HL-60/S4 (cell line): ENCODE results near the gene RNF180.
"Not testable (repeated sequence)": the region's sequence is repeated elsewhere in the genome, so short reads cannot be mapped to it uniquely, and the experiment has no call there.

Experiments
- in situ Hi-C: fragments of 300-500 bp; cut with MboI; formaldehyde crosslinking; loops from 2 replicates; pipeline ENCODE4 v1.14.3; 2022; ENCODE audit warnings: low sequenced_read_pairs

Gene RNF180

GRCh38 chr5:64273276-64273675 lies 107.6 kb downstream of the RNF180 start:
- in situ Hi-C loops: no loop called here

DNA sequence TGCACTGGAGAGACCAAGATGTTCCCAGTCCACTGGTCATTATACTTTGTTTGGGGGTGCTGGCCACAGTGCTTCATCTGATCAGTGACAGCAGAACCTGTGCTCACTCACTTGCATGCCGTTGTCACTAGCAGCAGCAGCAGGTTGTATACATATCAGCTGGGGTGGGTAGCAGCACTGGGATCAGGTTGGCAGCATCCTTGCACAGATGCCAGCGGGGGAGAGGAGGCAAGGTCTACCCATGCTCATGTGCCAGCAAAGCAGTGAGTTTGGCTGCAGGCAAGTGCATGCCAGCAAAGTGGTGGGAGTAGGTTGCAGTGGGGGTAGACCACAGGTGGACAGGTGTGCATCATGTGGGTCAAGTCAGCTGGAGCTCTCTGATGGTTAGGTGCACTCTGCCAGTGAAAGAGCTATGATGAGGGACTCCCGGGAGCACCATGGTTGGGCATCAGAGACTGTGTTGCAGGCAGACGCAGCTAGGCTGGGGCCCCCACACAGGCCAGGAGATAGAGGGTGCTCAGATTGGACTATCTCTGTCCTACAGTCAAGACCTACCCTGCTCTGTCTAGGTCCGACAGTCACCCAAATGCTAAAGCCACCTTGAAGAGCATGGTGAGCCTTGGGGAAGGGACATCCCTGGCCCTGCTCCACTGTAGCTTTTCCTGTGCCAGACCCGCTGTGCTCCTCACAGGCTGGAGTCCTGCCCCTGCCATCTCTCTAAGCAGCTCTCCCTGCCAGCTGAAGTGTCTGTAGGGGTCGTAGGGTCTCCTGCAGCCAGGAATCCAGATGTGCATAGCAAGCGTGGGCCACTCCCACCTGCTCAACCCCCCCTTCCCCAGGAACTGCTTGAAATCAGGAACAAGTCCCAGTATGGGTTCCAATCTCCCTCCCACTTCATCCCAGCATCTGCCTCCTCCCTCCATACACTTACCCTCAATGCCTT lies 119.8 kb downstream of the RNF180 start:
- in situ Hi-C loops: no loop called here

DNA sequence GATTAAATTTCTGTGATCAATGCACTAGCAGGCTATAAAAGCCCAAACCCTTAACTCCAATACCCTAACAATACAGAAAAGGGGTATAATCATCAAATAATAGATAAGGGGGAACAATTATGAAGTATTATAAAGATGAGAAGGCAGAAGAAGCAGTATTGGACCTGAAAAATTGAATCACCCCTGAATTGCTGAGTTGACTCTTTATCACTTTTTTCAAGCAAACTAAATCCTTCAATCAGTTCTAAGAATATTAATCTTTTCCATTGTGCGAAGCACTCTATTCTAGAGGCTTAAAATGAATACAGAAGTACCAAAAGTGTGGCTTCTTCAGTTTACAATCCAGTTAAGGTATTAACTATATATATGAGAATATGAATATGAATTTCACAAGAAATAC lies 120.7 kb downstream of the RNF180 start:
- in situ Hi-C loops: no loop called here

- in situ Hi-C loops: not testable (repeated sequence)
Observed at GRCh38 chr5:64288496-64288895, 122.9 kb downstream of the RNF180 start.

DNA sequence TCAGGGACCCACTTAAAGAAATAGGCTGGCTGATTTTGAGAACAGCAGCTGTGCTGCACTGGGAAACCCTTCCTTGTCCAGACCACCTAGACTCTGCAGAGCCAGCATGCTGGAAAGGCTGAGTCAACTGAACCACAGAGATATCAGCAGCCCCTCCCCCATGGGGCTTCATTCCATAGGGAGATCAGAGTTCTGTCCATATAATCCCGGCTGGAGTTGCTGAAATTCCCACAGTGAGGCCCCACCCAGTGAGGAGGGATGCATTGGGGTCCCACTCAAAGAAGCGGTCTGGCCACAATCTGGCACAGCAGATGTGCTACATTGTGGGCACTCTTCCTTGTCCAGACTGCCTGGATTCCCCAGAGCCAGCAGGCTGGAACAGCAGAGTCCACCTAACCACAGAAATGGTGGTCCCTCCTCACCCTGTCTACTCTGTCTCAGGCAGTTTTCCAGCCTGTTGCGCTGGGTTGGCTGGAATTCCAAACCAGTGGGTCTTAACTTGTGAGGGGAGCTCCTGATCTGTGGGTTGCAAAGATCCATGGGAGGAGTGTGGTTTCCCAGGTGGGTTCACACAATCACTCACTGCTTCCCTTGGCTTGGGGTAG lies 127.1 kb downstream of the RNF180 start:
- in situ Hi-C loops: no loop called here

GRCh38 chr5:64295101-64295500 lies 129.5 kb downstream of the RNF180 start:
- in situ Hi-C loops: no loop called here

- in situ Hi-C loops: no loop called here
Observed at GRCh38 chr5:64298586-64298985, 132.9 kb downstream of the RNF180 start.

DNA sequence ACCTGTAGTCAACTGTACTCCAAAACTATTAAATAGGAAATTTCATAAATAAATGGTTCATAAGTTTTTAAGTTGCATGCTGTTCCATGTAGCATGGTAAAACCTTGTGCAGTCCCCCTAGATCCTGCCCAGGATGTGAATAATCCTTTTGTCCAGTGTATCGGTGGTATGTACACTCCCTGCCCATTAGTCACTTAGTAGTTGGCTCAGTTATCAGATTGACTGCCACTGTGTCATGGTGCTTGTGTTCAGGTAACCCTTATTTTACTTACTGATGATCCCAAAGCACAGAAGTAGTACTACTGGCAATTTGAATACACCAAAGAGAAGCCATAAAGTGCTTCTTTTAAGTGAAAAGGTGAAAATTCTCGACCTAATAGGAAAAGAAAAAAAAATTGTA lies 134.2 kb downstream of the RNF180 start:
- in situ Hi-C loops: no loop called here

DNA sequence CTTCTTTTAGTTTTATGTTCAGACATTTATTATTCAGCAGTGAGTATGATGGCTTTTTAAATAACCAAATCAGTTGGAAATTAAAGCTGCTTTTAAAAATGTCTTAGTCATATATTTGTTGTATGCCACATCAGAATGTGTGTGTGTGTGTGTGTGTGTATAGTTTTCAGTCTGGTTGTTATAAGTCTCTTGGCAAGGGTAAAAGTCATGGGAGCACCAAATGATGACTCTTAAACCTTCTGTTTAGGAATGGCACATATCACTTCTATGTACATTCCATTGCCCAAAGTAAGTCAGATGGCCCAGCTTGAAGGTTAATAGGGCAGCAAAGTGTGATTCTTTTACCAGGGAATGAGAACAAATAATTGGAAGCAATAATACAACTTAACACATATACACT lies 135.9 kb downstream of the RNF180 start:
- in situ Hi-C loops: no loop called here

- in situ Hi-C loops: no loop called here
Observed at GRCh38 chr5:64308135-64308534, 142.5 kb downstream of the RNF180 start.

- in situ Hi-C loops: no loop called here
Observed at GRCh38 chr5:64312491-64312890, 146.8 kb downstream of the RNF180 start.

- in situ Hi-C loops: no loop called here
Observed at GRCh38 chr5:64315778-64316177, 150.1 kb downstream of the RNF180 start.

GRCh38 chr5:64318175-64318574 lies 152.5 kb downstream of the RNF180 start:
- in situ Hi-C loops: no loop called here

GRCh38 chr5:64323591-64323990 lies 157.9 kb downstream of the RNF180 start:
- in situ Hi-C loops: no loop called here

DNA sequence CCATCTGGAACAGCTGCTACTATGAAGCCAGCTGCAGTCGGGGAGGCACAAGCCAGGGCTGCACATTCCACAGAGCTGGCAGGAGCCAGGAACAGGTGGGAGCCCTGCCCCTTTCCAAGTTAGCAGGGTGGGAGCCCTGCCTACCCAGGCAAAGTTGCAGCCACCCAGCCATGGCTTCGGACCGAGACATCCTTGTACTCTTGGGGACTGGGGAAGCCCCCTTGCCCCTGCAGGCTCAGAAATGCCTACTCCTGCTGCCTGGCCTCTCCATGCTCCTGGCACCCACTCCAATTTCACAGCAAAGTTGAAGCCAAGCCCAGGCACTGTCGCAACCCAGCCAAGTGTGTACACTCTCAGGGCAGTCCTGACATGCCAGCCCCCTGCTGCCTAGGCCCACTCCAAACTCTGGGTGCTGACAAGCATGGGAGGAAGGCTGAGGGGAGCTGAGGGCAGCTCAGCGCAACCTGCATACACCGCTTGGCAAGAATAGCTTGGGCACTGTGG lies 165.1 kb downstream of the RNF180 start:
- in situ Hi-C loops: no loop called here

- in situ Hi-C loops: no loop called here
Observed at GRCh38 chr5:64331597-64332277, 166.1 kb downstream of the RNF180 start.

DNA sequence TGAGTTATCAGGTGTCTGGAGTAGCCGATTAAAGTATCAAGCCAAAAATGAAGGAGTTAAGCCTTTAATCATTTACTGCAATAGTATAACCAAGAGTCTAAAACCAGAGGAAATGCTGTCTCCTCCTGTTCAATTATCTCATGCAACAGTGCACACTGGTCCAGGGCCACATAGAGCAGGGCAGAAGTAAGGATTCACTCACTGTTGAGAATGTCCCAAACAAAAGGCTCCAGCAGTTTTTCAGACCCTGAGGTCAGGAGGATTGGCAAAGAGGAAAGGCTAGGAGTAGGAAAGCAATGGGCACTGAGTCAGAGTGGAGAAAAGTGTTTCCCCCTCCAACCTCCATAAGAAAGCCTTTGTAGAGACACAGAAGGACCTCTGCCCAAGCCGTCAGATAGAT lies 168.2 kb downstream of the RNF180 start:
- in situ Hi-C loops: no loop called here

- in situ Hi-C loops: no loop called here
Observed at GRCh38 chr5:64339769-64340168, 174.1 kb downstream of the RNF180 start.

DNA sequence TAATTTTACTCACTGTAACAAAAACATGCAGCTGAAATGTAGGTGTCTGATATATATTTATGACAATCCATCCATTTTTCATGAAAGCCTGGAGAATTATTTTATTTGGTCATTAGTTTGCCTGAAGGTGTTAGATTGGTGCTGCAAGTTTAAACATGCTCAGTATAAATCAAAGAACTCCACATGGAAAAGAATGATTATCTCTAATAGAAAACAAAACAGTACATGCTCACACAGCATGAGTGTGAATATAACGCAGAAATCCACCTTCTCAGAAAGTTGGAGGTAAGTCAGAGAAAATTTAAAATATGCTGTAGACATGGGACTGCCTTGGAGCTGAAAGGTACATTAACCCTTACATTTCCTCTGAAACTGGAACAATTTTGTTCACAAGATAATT lies 174.7 kb downstream of the RNF180 start:
- in situ Hi-C loops: no loop called here

GRCh38 chr5:64341340-64341739 lies 175.7 kb downstream of the RNF180 start:
- in situ Hi-C loops: no loop called here

- in situ Hi-C loops: no loop called here
Observed at GRCh38 chr5:64344501-64344900, 178.9 kb downstream of the RNF180 start.

DNA sequence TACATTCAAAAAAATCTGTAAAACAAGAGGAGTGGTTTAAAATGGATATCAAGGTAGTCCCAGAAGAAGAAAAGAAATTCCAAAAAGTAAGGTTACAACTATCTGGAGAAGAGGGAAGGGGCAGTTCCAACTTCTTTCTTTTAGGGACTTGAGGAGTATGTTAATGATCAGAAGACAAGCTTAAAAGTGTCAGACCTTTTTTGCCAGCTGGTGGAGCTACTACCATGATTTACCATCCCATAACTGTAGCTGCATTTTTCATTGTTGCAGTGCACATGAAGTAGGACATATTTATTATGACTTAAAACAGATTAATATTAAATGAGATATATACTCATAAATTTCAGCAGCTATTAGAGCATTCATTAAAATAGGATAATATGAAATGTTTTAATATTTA lies 181.7 kb downstream of the RNF180 start:
- in situ Hi-C loops: no loop called here
